ENCODE data around the gene TEX47. TPM values are rescaled to one million over a fixed set of nuclear protein-coding genes. Genes with fewer than 3 reads are reported as not detected.

TEX47 gene
- not detected in 2 replicates for total RNA-seq

GRCh38 chr7:88795553-88795952, at the start of gene TEX47:
TEX47 (minus strand) TSS chr7:88795737; CDS start chr7:88794942, 795 bp downstream.

GRCh38 chr7:88759230-88760135, 36.1 kb downstream of the TEX47 start, which contains the start of gene ZNF804B:
ZNF804B (plus strand) TSS chr7:88759700; CDS start chr7:88759977, 277 bp downstream.

Other genes with a start within 250 kb of the TEX47 start
- gene ZNF804B, start 36.0 kb downstream of the TEX47 start, total RNA-seq, result not detected in 2 replicates

Measured in bronchial smooth muscle cell (primary cell).